ENCODE results near the gene CYB5D1. TPM values are rescaled to one million over a fixed set of nuclear protein-coding genes. Genes with fewer than 3 reads are reported as not detected.

Gene CYB5D1
- total RNA-seq, 2 donors from 2014 or later: 11.3 to 12.9 TPM

GRCh38 chr17:7843536-7844291 lies 14.1 kb upstream of the CYB5D1 start:
- no peaks in the 10 kb centered on the region for H3K27me3 Mint-ChIP-seq
- peak; percentile 54 to 62 for ATAC-seq
- no peaks in the 10 kb centered on the region for H3K36me3 Mint-ChIP-seq
- peak overlapping the region; percentile 99 for H3K27ac Mint-ChIP-seq
- peak overlapping the region; percentile 93 for H3K4me3 Mint-ChIP-seq
- H3K4me1 Mint-ChIP-seq (ENCODE audit: low read depth in 2 of 2): peaks cover 54 to 55% of the 10 kb centered on the region in 2 donors
- peak; percentile 93 for DNase-seq (ENCODE audit: low spot score)
- H3K9me3 Mint-ChIP-seq: no peaks in the 10 kb centered on the region

- DNase-seq (ENCODE audit: low spot score) (peak; percentile 95), ATAC-seq (peak; percentile 70 to 78)
- H3K4me3 Mint-ChIP-seq: peak overlapping the region; percentile 93
- peaks cover 46 to 48% of the 10 kb centered on the region in 2 donors for H3K4me1 Mint-ChIP-seq (ENCODE audit: low read depth in 2 of 2)
- no peaks in the 10 kb centered on the region for H3K27me3 Mint-ChIP-seq
- H3K9me3 Mint-ChIP-seq: no peaks in the 10 kb centered on the region
- H3K27ac Mint-ChIP-seq: peak overlapping the region; percentile 99
- H3K36me3 Mint-ChIP-seq: no peaks in the 10 kb centered on the region
Measured at GRCh38 chr17:7844292-7845154, 13.3 kb upstream of the CYB5D1 start.

- Mint-ChIP-seq H3K27me3 (no peaks in the 10 kb centered on the region), H3K4me3 (peak overlapping the region; percentile 93), H3K27ac (peak overlapping the region; percentile 99), H3K9me3 (no peaks in the 10 kb centered on the region), H3K36me3 (no peaks in the 10 kb centered on the region), H3K4me1 (ENCODE audit: low read depth in 2 of 2) (peaks cover 41 to 42% of the 10 kb centered on the region in 2 donors)
- DNase-seq (ENCODE audit: low spot score): peak; percentile 59
- ATAC-seq: no peak
Measured at GRCh38 chr17:7845359-7846062, 12.3 kb upstream of the CYB5D1 start.

- Mint-ChIP-seq H3K36me3 (no peaks in the 10 kb centered on the region), H3K9me3 (no peaks in the 10 kb centered on the region), H3K4me1 (ENCODE audit: low read depth in 2 of 2) (peaks cover 38 to 40% of the 10 kb centered on the region in 2 donors), H3K4me3 (peak overlapping the region; percentile 93), H3K27me3 (no peaks in the 10 kb centered on the region), H3K27ac (peak overlapping the region; percentile 99)
- ATAC-seq (no peak), DNase-seq (ENCODE audit: low spot score) (peak; percentile 56)
Measured at GRCh38 chr17:7846063-7846735, 11.6 kb upstream of the CYB5D1 start.

GRCh38 chr17:7846765-7847661 lies 10.8 kb upstream of the CYB5D1 start:
- H3K27ac Mint-ChIP-seq: peak overlapping the region in 1 of 2 donors; percentile 61
- DNase-seq (ENCODE audit: low spot score): peak; percentile 42
- H3K4me1 Mint-ChIP-seq (ENCODE audit: low read depth in 2 of 2): peaks cover 35 to 39% of the 10 kb centered on the region in 2 donors
- H3K36me3 Mint-ChIP-seq: no peaks in the 10 kb centered on the region
- H3K4me3 Mint-ChIP-seq: no peak overlapping the region
- no peaks in the 10 kb centered on the region for H3K9me3 Mint-ChIP-seq
- no peak for ATAC-seq
- H3K27me3 Mint-ChIP-seq: no peaks in the 10 kb centered on the region

GRCh38 chr17:7848131-7848579 lies 9.6 kb upstream of the CYB5D1 start:
- ATAC-seq: no peak
- Mint-ChIP-seq H3K36me3 (no peaks in the 10 kb centered on the region), H3K4me1 (ENCODE audit: low read depth in 2 of 2) (peaks cover 23 to 29% of the 10 kb centered on the region in 2 donors), H3K9me3 (no peaks in the 10 kb centered on the region), H3K4me3 (no peak overlapping the region), H3K27ac (no peak overlapping the region), H3K27me3 (no peaks in the 10 kb centered on the region)
- DNase-seq (ENCODE audit: low spot score): no peak

GRCh38 chr17:7848739-7849129 lies 9.1 kb upstream of the CYB5D1 start:
- H3K4me1 Mint-ChIP-seq (ENCODE audit: low read depth in 2 of 2): peaks cover 18 to 26% of the 10 kb centered on the region in 2 donors
- H3K36me3 Mint-ChIP-seq: no peaks in the 10 kb centered on the region
- ATAC-seq: no peak
- H3K9me3 Mint-ChIP-seq: no peaks in the 10 kb centered on the region
- H3K27me3 Mint-ChIP-seq: no peaks in the 10 kb centered on the region
- no peak overlapping the region for H3K4me3 Mint-ChIP-seq
- no peak overlapping the region for H3K27ac Mint-ChIP-seq
- DNase-seq (ENCODE audit: low spot score): no peak

GRCh38 chr17:7849130-7849750 lies 8.6 kb upstream of the CYB5D1 start:
- H3K4me1 Mint-ChIP-seq (ENCODE audit: low read depth in 2 of 2): peaks cover 16 to 27% of the 10 kb centered on the region in 2 donors

GRCh38 chr17:7849751-7850504 lies 7.9 kb upstream of the CYB5D1 start:
- Mint-ChIP-seq H3K27ac (no peak overlapping the region), H3K9me3 (no peaks in the 10 kb centered on the region), H3K27me3 (no peaks in the 10 kb centered on the region), H3K4me1 (ENCODE audit: low read depth in 2 of 2) (peaks cover 16 to 27% of the 10 kb centered on the region in 2 donors), H3K36me3 (no peaks in the 10 kb centered on the region), H3K4me3 (no peak overlapping the region)
- no peak for ATAC-seq
- DNase-seq (ENCODE audit: low spot score): no peak

More at GRCh38 chr17:7849130-7849750, 8.6 kb upstream of the CYB5D1 start:
- ATAC-seq (no peak), DNase-seq (ENCODE audit: low spot score) (no peak)
- Mint-ChIP-seq H3K9me3 (no peaks in the 10 kb centered on the region), H3K27ac (no peak overlapping the region), H3K4me3 (no peak overlapping the region), H3K27me3 (no peaks in the 10 kb centered on the region), H3K36me3 (no peaks in the 10 kb centered on the region)

GRCh38 chr17:7850701-7851437 lies 6.9 kb upstream of the CYB5D1 start:
- DNase-seq (ENCODE audit: low spot score) (no peak), ATAC-seq (no peak)
- H3K4me1 Mint-ChIP-seq (ENCODE audit: low read depth in 2 of 2): peaks cover 12 to 29% of the 10 kb centered on the region in 2 donors
- no peak overlapping the region for H3K27ac Mint-ChIP-seq
- no peaks in the 10 kb centered on the region for H3K9me3 Mint-ChIP-seq
- H3K4me3 Mint-ChIP-seq: peak overlapping the region; percentile 27
- H3K27me3 Mint-ChIP-seq: no peaks in the 10 kb centered on the region
- H3K36me3 Mint-ChIP-seq: no peaks in the 10 kb centered on the region

Data from natural killer cell treated with Interleukin-12 subunit alpha and Interleukin-12 subunit beta and Interleukin-15 and Interleukin-18, amount 100 ng/mL, for 72 hours (primary cell).